HepG2 (cell line): Measurements from ENCODE around the gene LCAT. TPM values are rescaled to one million over a fixed set of nuclear protein-coding genes. Genes with fewer than 3 reads are reported as not detected.
A peak's percentile ranks its signal among the peaks of the same experiment; 100 is the strongest.

Experiments
- CBX1 ChIP-seq: IDR thresholded peaks from one replicate; pipeline ENCODE4 v1.6.1; 2016; ENCODE audit warnings: antibody characterized with exemption, low read depth
- ETV6 ChIP-seq: sonication (generic); formaldehyde crosslinking; conservative IDR thresholded peaks from 2 replicates; pipeline ENCODE4 v1.4.0; 2020; ENCODE audit warnings: missing genetic modification reagents
- GLI4 ChIP-seq: sonication (generic); formaldehyde crosslinking; IDR thresholded peaks from 2 replicates; pipeline ENCODE4 v1.5.1; 2020; ENCODE audit warnings: missing genetic modification reagents, mild to moderate bottlenecking, moderate library complexity, borderline replicate concordance
- HMG20B ChIP-seq: conservative IDR thresholded peaks from 2 replicates; pipeline ENCODE4 v1.6.1; 2016; ENCODE audit warnings: missing genetic modification reagents, missing compliant biosample characterization
- MNT ChIP-seq: fragments of 450-650 bp; IDR thresholded peaks from 2 replicates; pipeline ENCODE4 v1.6.1; 2016
- NFRKB ChIP-seq: fragments of 450-650 bp; IDR thresholded peaks from 2 replicates; pipeline ENCODE4 v1.6.1; 2017
- NPAS2 ChIP-seq: sonication (generic); formaldehyde crosslinking; IDR thresholded peaks from 2 replicates; pipeline ENCODE4 v1.8.0; 2022; ENCODE audit warnings: mild to moderate bottlenecking, missing genetic modification reagents, borderline replicate concordance
- SMARCC2 ChIP-seq: fragments of 450-650 bp; IDR thresholded peaks from 2 replicates; pipeline ENCODE4 v1.6.1; 2017; ENCODE audit warnings: antibody characterized with exemption, mild to moderate bottlenecking
- TFE3 ChIP-seq: IDR thresholded peaks from 2 replicates; pipeline ENCODE4 v1.6.1; 2016
- TOPORS ChIP-seq: sonication (generic); formaldehyde crosslinking; IDR thresholded peaks from 2 replicates; pipeline ENCODE4 v1.8.0; 2023; ENCODE audit warnings: mild to moderate bottlenecking, missing genetic modification reagents
- TSC22D2 ChIP-seq: sonication (generic); formaldehyde crosslinking; IDR thresholded peaks from 2 replicates; pipeline ENCODE4 v1.5.1; 2020; ENCODE audit warnings: missing genetic modification reagents, mild to moderate bottlenecking, borderline replicate concordance
- ZBTB39 ChIP-seq: sonication (generic); formaldehyde crosslinking; IDR thresholded peaks from 2 replicates; pipeline ENCODE4 v1.5.0; 2020; ENCODE audit warnings: missing genetic modification reagents
- ZBTB43 ChIP-seq: sonication (generic); formaldehyde crosslinking; conservative IDR thresholded peaks from 2 replicates; pipeline ENCODE4 v1.4.0; 2020; ENCODE audit warnings: missing genetic modification reagents
- ZNF230 ChIP-seq: sonication (generic); formaldehyde crosslinking; IDR thresholded peaks from 2 replicates; pipeline ENCODE4 v1.4.0; 2020; ENCODE audit warnings: mild to moderate bottlenecking, missing genetic modification reagents
- ZNF33B ChIP-seq: sonication (generic); formaldehyde crosslinking; IDR thresholded peaks from 2 replicates; pipeline ENCODE4 v1.5.1; 2020; ENCODE audit warnings: mild to moderate bottlenecking, missing genetic modification reagents
- ZNF44 ChIP-seq: sonication (generic); formaldehyde crosslinking; IDR thresholded peaks from 2 replicates; pipeline ENCODE4 v1.5.1; 2020; ENCODE audit warnings: mild to moderate bottlenecking, missing genetic modification reagents
- ZNF550 ChIP-seq: sonication (generic); formaldehyde crosslinking; IDR thresholded peaks from 2 replicates; pipeline ENCODE4 v1.4.0; 2020; ENCODE audit warnings: mild to moderate bottlenecking, missing genetic modification reagents, borderline replicate concordance
- ZNF562 ChIP-seq: sonication (generic); formaldehyde crosslinking; IDR thresholded peaks from 2 replicates; pipeline ENCODE4 v1.8.0; 2022; ENCODE audit warnings: missing genetic modification reagents, borderline replicate concordance
- ZNF704 ChIP-seq: sonication (generic); formaldehyde crosslinking; IDR thresholded peaks from 2 replicates; pipeline ENCODE4 v1.8.1; 2023; ENCODE audit warnings: mild to moderate bottlenecking, inconsistent platforms, moderate library complexity, missing genetic modification reagents, borderline replicate concordance
- ZNF737 ChIP-seq: sonication (generic); formaldehyde crosslinking; IDR thresholded peaks from 2 replicates; pipeline ENCODE4 v1.5.0; 2020; ENCODE audit warnings: missing genetic modification reagents, mild to moderate bottlenecking, borderline replicate concordance
- ZNF780A ChIP-seq: sonication (generic); formaldehyde crosslinking; IDR thresholded peaks from 2 replicates; pipeline ENCODE4 v1.8.0; 2022; ENCODE audit warnings: mild to moderate bottlenecking, missing genetic modification reagents, moderate library complexity
- ZSCAN20 ChIP-seq: sonication (generic); formaldehyde crosslinking; IDR thresholded peaks from 2 replicates; pipeline ENCODE4 v1.4.0; 2020; ENCODE audit warnings: missing genetic modification reagents, mild to moderate bottlenecking, borderline replicate concordance
- polyA plus RNA-seq, 8 experiments: library from polyadenylated mRNA; depleted of rRNA in 3 of 8; stranded (reverse) in 7 of 8; unstranded in 1 of 8; fragments of >200 nt; fragmentation: Illumina TruSeq in 4 of 8; extraction: Trizol in 4 of 8; gene quantifications; 2 replicates each; pipeline versions ENCODE4 v1.2.1 to v1.2.3, GENCODE V29; 2011 to 2016; ENCODE audit warnings: low read depth in 4 of 8, missing spikeins in 1 of 8, mixed read lengths in 1 of 8; ENCODE audit not compliant: insufficient read depth in 1 of 8
- total RNA-seq, 5 experiments: library from RNA; depleted of rRNA; stranded (reverse); fragments of >200 nt; fragmentation: Illumina TruSeq; extraction: Trizol; gene quantifications; 2 replicates each; pipeline ENCODE4 v1.2.3, GENCODE V29; 2016; ENCODE audit warnings: low read depth in 1 of 5

The LCAT gene
- total and polyA plus RNA-seq, 2 of the 13 experiments (the other 11 are each of a cell fraction or from before 2014, with no cell fraction given), result 36.1 to 38.9 TPM

- TF ChIP-seq TFE3 (CRISPR knock-in tag) (no peak; the same call in 1 of the 2 replicates), NPAS2 (CRISPR knock-in tag) (no peak), HMG20B (CRISPR knock-in tag) (no peak), ZNF33B (CRISPR knock-in tag) (no peak), CBX1 (no peak), ZSCAN20 (CRISPR knock-in tag) (peak; percentile 88), GLI4 (CRISPR knock-in tag) (no peak; the same call in 1 of the 2 replicates), ZNF550 (no peak), NFRKB (no peak), ZBTB43 (CRISPR knock-in tag) (peak; percentile 42; the same call in 1 of the 2 replicates), ZNF704 (CRISPR knock-in tag) (0 out of 2 replicates have a peak, but pooled peaks have one; percentile 73), ZNF44 (CRISPR knock-in tag) (no peak), ZNF780A (CRISPR knock-in tag) (no peak), SMARCC2 (no peak), ZNF562 (CRISPR knock-in tag) (no peak), TSC22D2 (CRISPR knock-in tag) (no peak), ZNF230 (CRISPR knock-in tag) (peak; percentile 23; the same call in 1 of the 2 replicates), TOPORS (CRISPR knock-in tag) (no peak), ZNF737 (CRISPR knock-in tag) (no peak), ZBTB39 (CRISPR knock-in tag) (0 out of 2 replicates have a peak, but pooled peaks have one; percentile 23), ETV6 (CRISPR knock-in tag) (peak; percentile 79; the same call in 1 of the 2 replicates), MNT (no peak)
Measured at GRCh38 chr16:67892899-67893742, 50.8 kb downstream of the LCAT start, which contains the start of gene PSKH1 (continued).
